GM12878 (cell line): ENCODE results near the gene CAMK1. TPM values are rescaled to one million over a fixed set of nuclear protein-coding genes. Genes with fewer than 3 reads are reported as not detected.

Experiments used
- ATF7 ChIP-seq: fragments of 450-650 bp; IDR thresholded peaks from 2 replicates; pipeline ENCODE4 v1.6.1; 2016; ENCODE audit warnings: low read depth, mild to moderate bottlenecking
- BACH1 ChIP-seq: fragments of 450-650 bp; IDR thresholded peaks from 2 replicates; pipeline ENCODE4 v1.6.1; 2017; ENCODE audit warnings: mild to moderate bottlenecking, borderline replicate concordance
- EED ChIP-seq: sonication (generic); IDR thresholded peaks from 2 replicates; pipeline ENCODE4 v1.6.1; 2016; ENCODE audit warnings: antibody characterized with exemption, low read depth
- EGR1 ChIP-seq, 2 experiments: IDR thresholded peaks; 1 replicate in 1 of 2; 2 replicates in 1 of 2; pipeline ENCODE4 v1.6.1; 2011 to 2012; ENCODE audit warnings: low read depth in 2 of 2, low read length in 2 of 2, borderline replicate concordance in 1 of 2, mild to moderate bottlenecking in 1 of 2, moderate library complexity in 1 of 2
- EP300 ChIP-seq, 2 experiments: fragments of 150-350 bp in 1 of 2; IDR thresholded peaks; 2 replicates each; pipeline ENCODE4 v1.6.1; 2011 to 2012; ENCODE audit warnings: low read depth in 2 of 2, low read length in 2 of 2, borderline replicate concordance in 1 of 2, improper control_type of control experiment in 1 of 2, inconsistent platforms in 1 of 2; ENCODE audit not compliant: control insufficient read depth in 1 of 2
- GABPA ChIP-seq: IDR thresholded peaks from 2 replicates; pipeline ENCODE4 v1.6.1; 2014; ENCODE audit warnings: antibody characterized with exemption, low read depth, mild to moderate bottlenecking, inconsistent platforms
- HDAC6 ChIP-seq: fragments of 200-600 bp; sonication (generic); IDR thresholded peaks from one replicate; pipeline ENCODE4 v1.8.0; 2017; ENCODE audit warnings: antibody characterized with exemption; ENCODE audit not compliant: unreplicated experiment
- HDGF ChIP-seq: fragments of 450-650 bp; IDR thresholded peaks from 2 replicates; pipeline ENCODE4 v1.6.1; 2016; ENCODE audit warnings: antibody characterized with exemption
- IKZF2 ChIP-seq, 2 experiments: fragments of 450-650 bp; IDR thresholded peaks; 2 replicates each; pipeline ENCODE4 v1.6.1; 2017; ENCODE audit warnings: mild to moderate bottlenecking in 2 of 2, moderate library complexity in 2 of 2
- NBN ChIP-seq: fragments of 450-650 bp; IDR thresholded peaks from 2 replicates; pipeline ENCODE4 v1.6.1; 2016
- RELA ChIP-seq: fragments of 450-650 bp; IDR thresholded peaks from 2 replicates; pipeline ENCODE4 v1.8.0; 2014; ENCODE audit warnings: borderline replicate concordance; ENCODE audit not compliant: partially characterized antibody
- RELB ChIP-seq: fragments of 450-650 bp; IDR thresholded peaks from 2 replicates; pipeline ENCODE4 v1.6.1; 2017; ENCODE audit warnings: low read depth, mild to moderate bottlenecking, moderate library complexity
- STAT1 ChIP-seq: fragments of 450-650 bp; conservative IDR thresholded peaks from 2 replicates; pipeline ENCODE4 v1.6.1; 2014; ENCODE audit warnings: antibody characterized with exemption, mild to moderate bottlenecking
- TCF7 ChIP-seq: IDR thresholded peaks from 2 replicates; pipeline ENCODE4 v1.6.1; 2014; ENCODE audit warnings: antibody characterized with exemption, borderline replicate concordance
- WRNIP1 ChIP-seq: IDR thresholded peaks from 2 replicates; pipeline ENCODE4 v1.6.1; 2011; ENCODE audit warnings: low read depth, low read length, improper control_type of control experiment, borderline replicate concordance
- ZBTB11 ChIP-seq: fragments of 450-650 bp; formaldehyde crosslinking; IDR thresholded peaks from 2 replicates; pipeline ENCODE4 v1.5.0; 2022; ENCODE audit warnings: mild to moderate bottlenecking, missing genetic modification characterization
- ZNF217 ChIP-seq: fragments of 450-650 bp; IDR thresholded peaks from 2 replicates; pipeline ENCODE4 v1.6.1; 2017; ENCODE audit warnings: antibody characterized with exemption, mild to moderate bottlenecking
- ZNF384 ChIP-seq: IDR thresholded peaks from 2 replicates; pipeline ENCODE4 v1.6.1; 2012; ENCODE audit warnings: low read depth, mild to moderate bottlenecking, low read length, improper control_type of control experiment, borderline replicate concordance
- polyA plus RNA-seq, 11 experiments: library from polyadenylated mRNA; depleted of rRNA in 4 of 11; unstranded in 6 of 11; stranded (reverse) in 5 of 11; fragments of >200 nt; fragmentation: Nextera tagmentation in 4 of 11; fragmentation: Illumina TruSeq in 1 of 11; extraction: Ambion mirVana in 4 of 11; extraction: Trizol in 1 of 11; gene quantifications; 1 replicate in 1 of 11; 2 replicates in 10 of 11; pipeline versions ENCODE4 v1.2.1 to v1.2.3, GENCODE V29; 2011 to 2016; ENCODE audit warnings: inconsistent platforms in 2 of 11, missing spikeins in 2 of 11, low read depth in 1 of 11
- total RNA-seq, 4 experiments: library from RNA; depleted of rRNA in 3 of 4; stranded (reverse); fragments of >200 nt in 3 of 4; fragmentation: Illumina TruSeq in 1 of 4; extraction: Trizol in 1 of 4; gene quantifications; 2 replicates each; pipeline versions ENCODE4 v1.2.1 to v1.2.3, GENCODE V29; 2013 to 2021

CAMK1 gene
- total and polyA plus RNA-seq, 10 of the 15 experiments (the other 5 are each of a cell fraction or from before 2014, with no cell fraction given), result 0.24 to 2.1 (median 0.51) TPM; not detected in 2

- TF ChIP-seq GABPA, result no peak
- TF ChIP-seq RELA, result no peak
- peak; percentile 61; the same call in 1 of the 2 replicates for TF ChIP-seq NBN
- TF ChIP-seq RELB, result peak; percentile 30; the same call in 1 of the 2 replicates
- TF ChIP-seq ZNF217, result no peak
- TF ChIP-seq ATF7, result 0 out of 2 replicates have a peak, but pooled peaks have one; percentile 15
- TF ChIP-seq EED, result no peak; the same call in 1 of the 2 replicates
- TF ChIP-seq EP300 (IDR thresholded peaks at IDR 0.05; ENCODE audit: borderline replicate concordance in 1 of 2, control insufficient read depth in 1 of 2, low read depth in 2 of 2, low read length in 2 of 2), result no peak
- TF ChIP-seq EGR1 (IDR thresholded peaks at IDR 0.05; ENCODE audit: borderline replicate concordance in 1 of 2, low read depth in 2 of 2, low read length in 2 of 2), result no peak
- TF ChIP-seq STAT1, result no peak
- no peak for TF ChIP-seq ZBTB11 (CRISPR knock-in tag)
- peak in 1 of 2 experiments; percentile 58; a peak in 2 of 4 replicates for TF ChIP-seq IKZF2 (IDR thresholded peaks at IDR 0.05)
- TF ChIP-seq TCF7, result no peak
- TF ChIP-seq HDGF, result peak; percentile 21; the same call in 1 of the 2 replicates
- no peak for TF ChIP-seq WRNIP1
- TF ChIP-seq BACH1, result no peak
- no peak for TF ChIP-seq HDAC6
- no peak for TF ChIP-seq ZNF384
These were observed 39.5 kb upstream of the CAMK1 start (continued) for GRCh38 chr3:9809239-9809614.
